ENCODE results near the gene DDC.

The DDC gene, protein sequence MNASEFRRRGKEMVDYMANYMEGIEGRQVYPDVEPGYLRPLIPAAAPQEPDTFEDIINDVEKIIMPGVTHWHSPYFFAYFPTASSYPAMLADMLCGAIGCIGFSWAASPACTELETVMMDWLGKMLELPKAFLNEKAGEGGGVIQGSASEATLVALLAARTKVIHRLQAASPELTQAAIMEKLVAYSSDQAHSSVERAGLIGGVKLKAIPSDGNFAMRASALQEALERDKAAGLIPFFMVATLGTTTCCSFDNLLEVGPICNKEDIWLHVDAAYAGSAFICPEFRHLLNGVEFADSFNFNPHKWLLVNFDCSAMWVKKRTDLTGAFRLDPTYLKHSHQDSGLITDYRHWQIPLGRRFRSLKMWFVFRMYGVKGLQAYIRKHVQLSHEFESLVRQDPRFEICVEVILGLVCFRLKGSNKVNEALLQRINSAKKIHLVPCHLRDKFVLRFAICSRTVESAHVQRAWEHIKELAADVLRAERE

DNA sequence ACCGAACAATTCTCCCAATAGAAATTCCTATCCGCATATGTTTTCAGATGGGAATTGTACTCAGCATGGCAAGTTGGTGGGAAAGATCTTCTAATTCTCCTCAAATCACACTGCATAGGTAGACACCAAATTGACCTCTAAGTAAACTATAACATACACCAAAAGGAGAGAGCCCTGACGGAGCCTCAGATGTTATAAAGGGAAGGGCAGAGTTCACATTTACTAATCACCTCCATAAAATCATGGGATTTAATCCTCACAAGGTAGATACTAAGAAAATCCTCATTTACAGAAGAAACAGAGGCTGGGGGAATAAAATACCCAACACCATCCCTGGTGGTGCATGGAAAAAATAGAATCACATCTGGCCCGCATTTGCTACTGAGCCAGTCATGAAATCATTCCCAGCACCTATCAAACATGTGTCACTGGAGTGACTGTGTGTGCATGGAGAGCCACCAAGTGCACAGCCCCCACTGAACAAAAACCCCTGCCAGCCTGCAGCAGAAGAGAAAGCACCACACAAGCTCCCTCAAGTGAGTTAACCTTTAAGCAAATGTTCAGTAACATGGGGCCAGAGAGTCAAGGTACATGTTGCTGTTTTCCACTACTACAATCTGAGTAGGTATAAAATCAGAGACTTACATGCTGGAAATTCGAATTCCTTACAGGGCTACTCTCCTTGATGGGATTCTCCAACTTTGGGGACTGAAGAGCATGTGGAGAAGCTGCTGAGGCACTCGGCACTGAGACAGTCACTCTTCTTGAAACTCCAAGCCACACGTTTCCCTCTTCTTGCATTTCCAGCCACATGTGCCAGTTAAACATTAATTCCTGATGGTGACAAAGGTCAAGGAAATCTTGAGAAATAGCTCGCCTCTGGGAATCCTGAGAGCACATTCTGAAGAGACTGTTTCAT is at the start of gene DDC:
DDC (minus strand) TSS at position 766 of the 919 bp plus-strand sequence. CDS start 21,320 bp downstream, outside the sequence.
- DNase-seq = no peak

DNA sequence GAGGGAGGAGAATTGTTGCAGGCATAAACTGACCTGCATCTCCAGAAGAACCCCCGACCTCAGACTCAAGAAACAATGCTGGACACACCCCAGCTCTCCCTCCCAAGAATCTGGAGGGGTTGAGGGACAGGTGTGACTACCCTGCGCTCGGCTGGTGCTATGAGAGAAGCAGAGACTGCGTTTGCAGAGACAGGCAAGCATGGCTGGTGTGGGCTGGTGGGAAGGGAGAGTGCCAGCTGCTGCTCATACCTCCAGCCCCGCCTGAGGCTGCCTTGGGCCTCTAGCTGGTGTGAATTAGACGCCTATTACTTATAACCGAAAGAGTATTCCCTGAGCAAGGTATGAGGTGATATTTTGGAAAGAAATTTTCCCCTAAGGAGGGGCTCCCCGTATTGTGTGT is 48.3 kb upstream of the DDC start:
- DNase-seq = no peak

DNA sequence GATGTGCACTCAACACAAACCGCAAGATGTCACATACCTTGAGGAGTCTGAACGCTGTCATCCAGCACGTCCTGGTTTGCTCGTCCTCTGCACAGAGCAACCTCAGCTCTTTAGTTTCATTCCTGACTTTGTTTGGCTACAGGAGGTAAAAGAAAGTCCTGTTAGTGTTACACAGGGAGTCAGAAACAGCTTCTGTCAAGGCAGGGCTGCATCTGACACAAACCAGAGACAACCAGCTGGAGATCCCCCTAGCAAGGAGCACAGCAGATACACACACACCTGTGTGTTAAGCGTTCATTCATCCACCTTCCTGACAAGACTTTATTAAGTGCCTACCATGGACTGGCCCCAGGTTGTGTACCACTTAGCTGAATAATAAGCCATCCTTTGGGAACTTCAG is 47.5 kb upstream of the DDC start:
- DNase-seq = no peak

DNA sequence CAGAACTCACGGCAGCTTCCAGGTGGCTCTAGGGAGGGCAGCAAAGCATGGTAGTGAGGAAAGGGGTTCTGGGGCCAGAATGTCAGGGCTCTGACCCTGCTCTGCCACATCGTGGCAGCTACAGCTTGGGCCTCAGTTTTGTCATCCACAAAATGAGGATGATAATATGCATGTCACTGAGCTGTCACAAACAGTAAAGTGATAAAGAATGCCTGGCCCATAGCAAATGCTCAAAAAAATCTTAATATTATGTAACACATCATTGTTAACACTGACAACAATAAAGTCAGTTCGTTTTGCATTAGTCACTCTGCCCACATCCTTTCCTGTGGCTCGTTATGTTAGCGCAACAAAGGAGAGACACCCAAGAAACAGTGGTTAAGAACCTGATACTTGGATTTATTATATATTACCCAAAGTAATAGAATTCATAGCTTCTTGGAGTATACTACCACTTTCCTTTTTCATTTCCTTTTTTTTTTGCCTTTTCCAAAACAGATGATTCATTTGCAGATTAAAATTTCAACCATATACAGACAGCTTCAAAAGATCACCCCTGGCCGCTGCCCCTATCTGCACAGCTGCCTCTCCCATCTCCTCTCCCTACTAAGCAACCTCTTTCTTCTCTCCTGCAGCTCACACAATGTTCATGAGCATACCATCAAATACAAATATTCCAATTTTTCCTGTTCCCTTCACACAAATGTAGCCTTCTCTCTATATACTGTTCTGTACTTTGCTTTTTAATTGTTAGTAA is 45.5 kb upstream of the DDC start:
- peak; percentile 51 to 70 for DNase-seq

DNA sequence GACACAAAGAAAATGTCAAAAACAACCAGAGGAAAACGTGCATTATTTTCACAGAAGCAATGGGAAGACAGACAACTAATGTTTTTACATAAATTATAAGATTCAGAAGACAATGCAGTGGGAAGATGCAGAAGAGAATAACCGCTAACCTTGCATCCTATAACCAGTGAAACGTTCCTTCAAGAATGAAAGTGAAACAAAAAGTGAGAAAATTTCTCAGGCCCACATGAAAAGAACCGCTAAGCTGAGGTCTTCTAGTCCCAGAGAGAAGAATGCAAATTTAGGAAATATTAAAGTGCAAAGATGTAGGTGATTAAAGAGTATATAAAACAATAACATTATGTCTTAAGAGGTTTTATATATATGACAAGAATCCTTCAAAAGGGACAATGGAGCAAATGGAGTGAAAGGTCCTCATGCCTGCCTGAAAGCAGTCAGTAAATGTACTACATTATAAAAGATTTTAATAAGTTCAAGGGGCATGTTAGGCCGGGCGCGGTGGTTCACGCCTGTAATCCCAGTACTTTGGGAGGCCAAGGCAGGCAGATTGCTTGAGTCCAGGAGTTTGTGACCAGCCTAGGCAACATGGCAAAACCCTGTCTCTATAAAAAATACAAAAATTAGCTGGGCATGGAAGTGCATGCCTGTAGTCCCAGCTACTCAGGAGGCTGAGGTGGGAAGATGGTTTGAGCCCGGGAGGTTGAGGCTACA is 43.1 kb upstream of the DDC start:
- DNase-seq = peak in 1 of 2 donors; percentile 67

DNA sequence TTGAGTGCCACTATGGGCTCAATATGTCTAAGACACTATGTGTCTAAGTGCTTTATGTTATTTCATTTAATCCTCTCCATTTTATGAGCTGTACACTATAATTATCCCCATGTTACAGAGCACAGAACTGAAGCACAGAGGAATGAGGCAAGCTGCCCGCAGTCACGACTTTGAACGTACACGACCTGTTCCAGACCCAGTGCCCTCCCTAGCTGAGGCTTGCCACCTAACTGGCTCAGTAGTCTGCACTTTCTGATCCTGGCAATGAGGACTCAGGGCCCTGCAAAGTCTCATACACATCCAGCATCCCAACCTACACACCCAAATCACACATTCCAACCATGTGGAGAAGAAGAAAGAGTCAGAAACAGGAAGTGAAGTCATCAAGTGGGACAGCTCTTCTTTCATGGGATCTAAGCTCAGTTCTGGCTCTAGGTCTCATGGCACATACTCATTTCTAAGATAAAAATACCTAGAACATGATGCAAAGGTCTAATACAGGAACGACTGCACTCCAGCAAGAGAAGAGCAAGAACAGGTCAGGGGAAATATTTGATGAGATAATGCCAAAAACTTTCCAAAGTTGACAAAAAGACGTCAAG is 42.4 kb upstream of the DDC start:
- no peak for DNase-seq

DNA sequence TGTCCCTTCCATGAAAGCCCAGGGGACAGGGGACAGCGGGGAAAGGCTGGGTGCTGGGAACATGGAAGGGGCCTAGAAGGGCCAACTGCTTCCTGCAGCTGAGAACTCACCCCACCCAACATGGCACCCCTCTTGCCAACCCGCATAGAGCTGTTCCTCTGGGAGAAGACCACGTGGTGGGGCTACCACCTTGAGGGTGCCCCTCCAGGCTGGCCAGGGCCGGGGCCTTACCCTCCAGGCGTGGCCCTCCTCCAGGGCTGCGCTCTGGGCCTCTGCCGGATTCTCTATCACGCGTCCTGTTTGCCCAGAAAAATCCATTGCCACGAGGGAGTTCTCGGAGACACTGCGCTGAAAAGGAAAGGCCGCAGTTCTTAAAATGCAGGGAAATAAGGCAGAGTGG is 39.9 kb upstream of the DDC start:
- DNase-seq = no peak

DNA sequence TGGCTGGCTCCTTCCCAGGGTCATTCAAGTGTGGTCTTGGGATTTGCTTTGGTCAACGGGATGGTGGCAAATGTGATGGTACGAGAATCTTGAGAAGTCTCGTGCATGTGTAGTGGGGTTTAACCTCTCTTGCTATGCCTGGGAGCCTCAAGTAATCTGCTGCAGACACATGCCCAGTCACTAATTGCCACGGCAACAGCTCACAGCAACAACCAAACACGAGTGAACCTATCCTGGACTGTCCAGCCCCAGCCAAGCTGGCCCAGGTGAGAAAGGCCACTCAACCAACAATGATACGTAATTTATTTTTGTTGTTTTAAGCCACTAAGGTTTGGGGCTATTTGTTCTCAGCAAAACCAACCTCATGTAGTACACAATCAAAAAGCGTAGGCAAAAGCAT is 38.1 kb upstream of the DDC start:
- DNase-seq = no peak

DNA sequence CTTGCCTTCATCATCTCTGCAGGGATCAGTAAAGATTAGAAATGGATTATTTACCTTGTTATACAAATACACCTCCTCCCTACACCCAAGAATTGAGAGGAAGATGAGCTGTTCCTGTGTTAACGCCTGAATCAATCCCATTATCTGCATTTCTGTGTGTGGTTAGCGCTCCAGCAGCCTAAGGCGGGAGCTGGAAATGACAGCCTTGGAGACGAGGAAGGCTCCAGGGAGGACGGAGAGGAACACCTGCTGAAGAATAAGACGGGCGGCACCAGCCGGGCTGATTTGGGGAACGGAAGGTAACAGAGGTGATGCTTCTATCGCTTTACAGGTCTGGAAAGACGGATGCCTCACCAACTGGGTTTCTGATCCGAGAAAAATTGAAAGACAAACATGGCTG is 34.2 kb upstream of the DDC start:
- DNase-seq = no peak

DNA sequence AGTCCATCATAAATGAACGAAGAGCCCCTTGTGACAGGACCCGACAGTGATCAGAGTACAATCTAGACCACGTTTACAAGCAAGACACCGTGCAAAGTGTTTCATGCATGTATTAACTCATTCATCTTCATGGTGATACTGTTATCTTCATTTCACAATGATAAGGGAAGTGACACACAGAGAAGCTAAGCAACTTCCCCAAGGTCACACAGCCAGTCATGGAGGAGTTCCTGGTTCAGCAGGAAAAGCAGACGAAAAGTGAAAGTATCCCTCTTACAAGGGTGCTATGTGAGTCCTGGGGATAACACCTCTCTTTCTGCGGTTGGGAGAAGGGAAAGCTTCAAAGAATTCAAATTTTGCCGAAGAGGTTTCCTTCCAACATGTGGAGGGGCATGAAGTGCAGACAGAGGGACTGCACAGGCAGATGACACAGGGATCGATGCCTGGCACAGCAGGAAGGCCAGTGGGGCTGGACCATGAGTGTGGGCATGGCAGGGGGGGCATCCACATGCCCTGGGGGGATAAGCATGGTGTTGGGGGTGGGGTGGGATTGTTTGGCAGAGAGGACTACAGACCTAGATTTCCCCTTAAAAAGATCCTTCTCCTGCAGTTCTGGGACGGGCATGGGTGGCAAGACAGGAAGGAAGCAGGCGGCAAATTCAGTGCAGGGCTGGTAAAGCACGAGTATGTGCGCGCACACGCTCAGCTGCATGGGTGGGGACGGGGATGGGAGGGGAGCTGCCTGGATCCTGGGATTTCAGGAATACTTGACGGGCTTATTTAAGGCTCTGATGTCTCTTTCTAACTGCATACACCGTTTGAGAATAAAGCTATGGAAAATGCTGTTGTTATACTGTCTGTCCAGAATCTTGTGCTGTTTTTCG is 33.5 kb upstream of the DDC start:
- no peak for DNase-seq

DNA sequence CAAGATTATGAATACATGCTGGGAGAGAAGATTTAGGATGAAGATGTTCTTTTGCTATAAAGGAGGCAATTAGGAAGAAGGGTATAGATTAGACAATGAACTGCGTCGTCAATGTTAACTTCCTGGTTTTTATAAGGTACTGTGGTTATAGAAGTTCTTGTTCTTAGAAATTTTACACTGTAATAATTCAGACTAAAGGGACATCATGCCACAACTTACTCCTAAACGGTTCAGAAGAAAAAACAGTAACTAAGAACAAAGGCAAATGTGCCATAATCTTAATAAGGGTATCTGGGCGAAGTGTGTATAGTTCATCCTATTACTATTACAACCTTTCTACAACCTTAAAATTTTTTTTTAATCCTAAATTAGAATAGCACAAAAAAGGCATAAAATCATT is 31.3 kb upstream of the DDC start:
- DNase-seq = no peak

DNA sequence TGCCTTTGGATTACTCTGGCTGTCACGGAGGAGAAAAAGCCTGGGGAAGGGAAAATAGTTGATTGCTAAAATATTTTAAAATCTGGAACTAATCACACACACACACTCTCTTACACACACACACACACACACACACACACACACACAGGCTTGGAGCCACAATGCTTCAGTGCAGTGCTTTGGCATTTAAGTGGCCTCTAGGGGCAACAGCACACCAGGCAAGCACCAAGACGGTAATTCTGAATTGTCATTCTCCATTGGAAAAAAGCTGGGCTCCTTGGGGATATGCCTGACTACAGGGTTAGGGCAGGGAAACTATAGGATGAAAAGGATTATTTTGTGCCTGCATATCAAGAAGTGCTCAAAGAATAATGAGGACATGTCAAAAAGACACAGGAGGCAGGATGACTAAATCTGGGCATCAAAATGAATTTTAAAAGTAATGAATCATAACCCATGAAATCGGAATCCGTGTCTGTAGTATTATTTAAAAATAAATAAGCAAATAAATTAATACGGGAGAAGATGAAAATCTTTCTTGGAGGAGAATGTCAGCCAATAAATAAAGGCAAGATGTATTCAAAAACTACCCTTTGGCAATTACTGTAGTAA is 30.4 kb upstream of the DDC start:
- peak; percentile 29 to 49 for DNase-seq

DNA sequence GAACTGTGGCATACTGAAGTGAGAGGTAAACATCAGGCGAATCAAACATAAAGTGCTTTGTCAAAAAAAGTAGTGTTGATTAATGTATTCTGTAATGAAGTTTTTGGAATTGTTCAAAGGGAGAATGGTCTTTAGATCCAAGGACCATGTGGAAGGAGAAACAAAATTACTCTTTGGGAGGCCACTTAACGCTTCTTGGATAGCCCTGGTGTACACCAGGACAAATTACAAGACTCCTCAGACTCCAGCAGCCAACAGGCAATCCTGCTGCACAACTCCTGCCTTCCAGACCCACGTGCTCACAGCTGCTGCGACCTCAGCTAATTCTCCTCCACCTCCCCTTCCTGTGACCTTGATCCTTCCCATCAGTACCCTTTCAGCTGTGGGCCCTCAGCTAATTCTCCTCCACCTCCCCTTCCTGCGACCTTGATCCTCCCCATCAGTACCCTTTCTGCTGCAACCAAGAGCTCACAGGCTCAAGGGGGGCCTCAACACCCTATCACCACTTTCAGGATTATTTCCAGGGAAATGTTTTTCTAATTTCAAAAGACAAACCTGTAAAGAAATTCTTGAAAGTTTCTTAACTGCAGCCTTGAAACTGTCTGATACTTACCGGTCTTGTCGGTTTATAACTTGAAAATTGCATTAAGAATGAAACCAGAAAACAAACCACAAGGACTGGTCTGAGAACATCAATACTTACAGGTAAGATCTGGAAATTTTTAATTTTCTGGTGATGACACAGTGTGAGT is 29.7 kb upstream of the DDC start:
- no peak for DNase-seq

DNA sequence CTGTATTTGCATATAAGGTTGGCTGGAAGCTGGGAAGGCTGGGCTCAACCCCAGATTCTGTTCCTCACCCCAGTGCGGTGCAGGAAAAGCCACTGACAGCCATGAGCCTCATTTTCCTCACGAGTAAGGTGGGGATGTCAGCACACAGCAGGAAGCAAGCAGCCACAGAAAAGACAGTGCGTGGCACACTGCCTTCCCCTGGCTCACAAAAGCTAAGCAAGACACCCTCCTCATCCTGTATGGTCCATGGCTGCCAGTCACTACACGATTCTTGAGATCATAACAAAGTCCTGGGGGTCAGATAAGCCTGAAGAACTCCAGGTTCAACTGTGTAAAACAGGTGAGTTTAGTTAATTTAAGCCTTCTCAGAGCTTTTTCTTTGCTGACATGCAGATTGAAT is 28.9 kb upstream of the DDC start:
- DNase-seq = no peak

DNA sequence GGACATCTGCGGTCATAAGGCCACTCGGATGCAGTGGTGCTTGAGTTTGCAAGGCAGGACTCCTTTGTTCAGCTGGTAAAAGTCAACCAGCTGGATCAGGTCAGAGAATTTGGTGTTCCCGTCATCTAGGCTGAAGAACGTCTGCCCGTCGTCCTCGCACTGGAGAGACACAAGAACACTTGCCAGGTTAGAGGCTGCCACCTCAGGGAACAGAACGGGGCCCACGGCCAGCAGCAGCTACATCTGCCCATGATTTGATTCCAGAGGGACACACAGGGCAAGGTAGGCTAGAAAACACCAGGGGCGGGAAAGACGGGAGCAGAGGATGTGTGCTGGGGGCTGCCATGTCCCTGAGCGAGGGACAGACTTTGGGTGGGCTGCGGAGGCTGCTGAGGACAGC is 27.7 kb upstream of the DDC start:
- no peak for DNase-seq

DNA sequence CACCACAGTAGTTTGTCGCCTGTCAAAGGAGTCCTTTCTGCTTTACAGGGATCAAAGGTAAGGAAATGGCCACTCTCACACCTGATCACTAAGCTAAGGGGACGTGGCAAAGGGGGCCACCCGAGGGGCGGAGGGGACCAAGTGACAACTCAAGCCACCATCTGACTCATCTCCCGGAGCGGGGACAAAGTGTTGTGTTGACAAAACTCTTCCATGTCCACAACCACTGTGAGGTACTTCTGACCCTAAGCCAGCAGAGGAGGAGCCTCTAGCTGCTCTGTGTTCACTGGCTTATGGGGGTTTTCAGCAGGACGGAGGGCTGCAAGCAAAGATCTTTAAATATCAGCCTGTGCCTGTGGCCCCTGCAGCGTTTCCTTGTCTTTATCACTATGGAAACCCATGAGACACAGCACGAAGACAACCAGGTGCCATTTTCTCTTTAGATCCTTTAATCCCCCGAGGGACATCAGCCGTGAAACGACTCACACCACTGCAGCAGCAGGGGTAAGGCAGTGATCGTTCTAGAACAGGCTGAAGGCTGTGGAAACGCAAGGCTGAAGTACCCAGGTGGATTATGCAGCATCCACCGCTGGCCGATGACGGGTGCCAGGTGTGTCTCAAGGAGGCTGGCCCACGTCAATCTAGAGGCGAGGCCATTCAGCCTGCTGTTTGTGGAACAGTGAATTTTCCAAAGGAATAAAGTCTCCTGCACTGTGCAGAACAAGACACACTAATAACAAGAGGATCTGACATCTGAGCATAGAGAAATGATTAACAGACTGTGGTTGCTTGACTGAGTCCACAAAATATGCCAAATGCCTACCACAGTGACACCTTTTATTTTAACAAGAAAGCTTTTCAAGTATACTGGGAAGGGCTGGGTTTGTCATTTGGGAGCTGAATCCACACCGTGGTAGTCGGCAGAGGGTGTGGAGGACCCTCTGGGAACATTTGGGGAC is 26.6 kb upstream of the DDC start:
- no peak for DNase-seq

DNA sequence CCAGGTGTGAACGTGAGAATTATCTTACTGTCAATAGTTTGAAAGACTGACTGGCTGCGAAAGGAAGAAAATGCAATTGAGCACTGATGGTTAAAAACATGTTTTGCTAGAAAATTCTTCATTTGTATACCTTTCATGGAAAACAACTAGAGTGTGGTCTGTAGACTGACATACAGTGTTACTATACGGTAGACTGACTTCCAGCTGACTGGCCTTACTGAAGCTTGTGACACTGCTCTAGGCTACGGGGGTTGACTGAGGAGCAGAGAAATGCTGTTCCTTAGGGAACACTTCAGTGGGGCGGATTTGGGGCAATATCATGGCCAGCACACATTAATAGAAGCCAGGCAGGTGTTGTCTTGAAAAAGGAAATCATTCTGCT is 25.9 kb upstream of the DDC start:
- no peak for DNase-seq

DNA sequence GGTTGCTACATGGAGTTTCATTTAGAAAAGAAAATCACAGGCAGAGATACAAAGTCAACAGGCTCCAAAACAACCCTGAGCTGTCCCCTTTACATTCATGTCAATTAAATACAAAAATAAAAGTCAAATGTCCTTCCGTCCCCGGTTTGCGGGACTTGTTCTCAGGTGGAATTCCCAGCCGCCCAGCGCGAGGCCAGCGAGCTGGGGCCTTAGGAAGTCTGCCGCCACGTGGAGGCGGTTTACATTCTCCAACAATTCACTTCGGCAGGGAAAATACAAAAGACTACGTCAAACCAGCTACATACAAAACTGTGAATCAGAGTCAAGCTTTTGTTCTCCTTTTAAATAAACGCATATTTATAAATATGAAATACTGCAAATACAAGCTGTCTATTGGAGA is 25.3 kb upstream of the DDC start:
- no peak for DNase-seq

DNA sequence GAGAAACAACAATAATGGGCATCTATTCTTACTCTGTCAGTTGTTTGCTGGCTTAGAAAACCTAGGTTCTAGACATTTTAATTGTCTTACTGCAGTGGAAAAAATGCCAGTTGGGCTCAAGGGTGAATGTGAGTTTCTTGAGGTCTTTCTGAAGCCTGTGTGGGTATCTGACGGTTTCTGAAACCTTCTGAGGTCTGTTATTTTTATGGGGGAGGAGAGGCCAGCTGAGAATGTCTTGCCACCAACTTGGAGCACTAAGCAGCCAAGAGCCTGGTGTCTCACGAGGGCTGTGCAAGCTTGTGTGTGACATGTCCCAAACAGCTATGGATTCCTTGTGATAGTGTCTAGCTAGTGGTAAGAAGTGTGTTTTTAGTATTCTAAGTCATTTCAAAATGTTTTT is 24.2 kb upstream of the DDC start:
- no peak for DNase-seq

All from CD4-positive, alpha-beta T cell treated with Interleukin-4 for 1 hour (primary cell).